Ishikawa (cell line): ENCODE results near the gene EQTN.

Source experiments
- CEBPB ChIP-seq: IDR thresholded peaks from 2 replicates; pipeline ENCODE4 v1.6.1; 2012
- CREB1 ChIP-seq: IDR thresholded peaks from 2 replicates; pipeline ENCODE4 v1.6.1; 2012; ENCODE audit warnings: low read depth
- EGR1 ChIP-seq: IDR thresholded peaks from 2 replicates; pipeline ENCODE4 v1.6.1; 2012
- EP300 ChIP-seq: IDR thresholded peaks from 2 replicates; pipeline ENCODE4 v1.6.1; 2012; ENCODE audit warnings: borderline replicate concordance
- FOXM1 ChIP-seq: IDR thresholded peaks from 2 replicates; pipeline ENCODE4 v1.6.1; 2012; ENCODE audit warnings: low read depth, borderline replicate concordance
- NFIC ChIP-seq: IDR thresholded peaks from 2 replicates; pipeline ENCODE4 v1.6.1; 2012
- RAD21 ChIP-seq: IDR thresholded peaks from 2 replicates; pipeline ENCODE4 v1.6.1; 2012; ENCODE audit warnings: low read depth
- TAF1 ChIP-seq: IDR thresholded peaks from 2 replicates; pipeline ENCODE4 v1.6.1; 2012; ENCODE audit warnings: low read depth, mild to moderate bottlenecking
- TCF12 ChIP-seq: IDR thresholded peaks from 2 replicates; pipeline ENCODE4 v1.6.1; 2012; ENCODE audit warnings: low read depth
- TEAD4 ChIP-seq: IDR thresholded peaks from 2 replicates; pipeline ENCODE4 v1.6.1; 2012
- USF1 ChIP-seq: IDR thresholded peaks from 2 replicates; pipeline ENCODE4 v1.6.1; 2012
- YY1 ChIP-seq: IDR thresholded peaks from 2 replicates; pipeline ENCODE4 v1.6.1; 2012; ENCODE audit warnings: low read depth
- ZBTB7A ChIP-seq: IDR thresholded peaks from 2 replicates; pipeline ENCODE4 v1.6.1; 2012; ENCODE audit warnings: low read depth
- TF ChIP-seq, protein P1 (sequence below): IDR thresholded peaks from 2 replicates; pipeline ENCODE4 v1.6.1; 2012
- TF ChIP-seq, protein P2 (sequence below): IDR thresholded peaks from 2 replicates; pipeline ENCODE4 v1.6.1; 2012; ENCODE audit warnings: low read depth, mild to moderate bottlenecking

The EQTN gene

DNA sequence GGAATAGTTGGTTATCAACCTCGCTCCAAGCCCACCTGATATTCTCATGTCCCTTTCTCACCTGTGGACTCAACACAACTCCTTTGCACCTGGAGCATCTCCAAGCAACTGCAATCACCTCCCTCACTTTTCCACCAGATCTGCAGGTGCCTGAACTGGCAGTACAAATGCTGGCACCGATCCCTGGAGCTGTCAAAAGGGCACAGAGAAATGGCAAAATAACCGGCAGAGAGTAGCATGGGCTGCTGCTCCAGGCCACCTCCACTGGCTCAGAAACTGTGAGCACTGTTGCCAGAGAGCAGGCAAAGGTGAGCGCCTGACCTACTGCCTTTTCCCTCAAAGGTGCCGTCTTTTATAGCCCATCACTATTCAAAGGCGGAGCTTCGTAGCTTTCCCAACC lies 14.7 kb downstream of the EQTN start:
- TF ChIP-seq TEAD4 (no peak), EGR1 (no peak), ZBTB7A (no peak), TCF12 (no peak), YY1 (no peak), CREB1 (no peak), EP300 (no peak), RAD21 (no peak), USF1 (no peak), NFIC (no peak)
- TF ChIP-seq, protein P1, sequence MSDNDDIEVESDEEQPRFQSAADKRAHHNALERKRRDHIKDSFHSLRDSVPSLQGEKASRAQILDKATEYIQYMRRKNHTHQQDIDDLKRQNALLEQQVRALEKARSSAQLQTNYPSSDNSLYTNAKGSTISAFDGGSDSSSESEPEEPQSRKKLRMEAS: no peak

DNA sequence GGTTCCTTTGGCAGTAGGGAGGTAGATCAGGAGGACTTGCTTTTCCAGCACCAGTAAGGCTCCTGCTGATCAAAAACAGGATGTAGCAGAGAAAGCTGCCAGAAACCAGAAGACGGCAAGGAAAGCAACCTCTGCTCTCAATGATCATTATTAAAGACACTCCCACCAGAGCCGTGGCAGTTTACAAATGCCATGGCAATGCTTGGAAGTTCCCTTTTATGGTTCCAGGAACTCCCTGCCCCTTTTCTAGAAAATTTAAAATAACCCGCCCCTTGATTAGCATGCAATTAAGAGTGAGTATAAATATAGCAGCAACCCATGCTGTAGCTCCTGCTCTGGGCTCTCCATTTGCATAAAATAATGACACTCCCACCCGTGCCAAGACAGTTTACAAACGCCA lies 16.1 kb downstream of the EQTN start:
- TF ChIP-seq, protein P1: no peak
- no peak for TF ChIP-seq FOXM1

DNA sequence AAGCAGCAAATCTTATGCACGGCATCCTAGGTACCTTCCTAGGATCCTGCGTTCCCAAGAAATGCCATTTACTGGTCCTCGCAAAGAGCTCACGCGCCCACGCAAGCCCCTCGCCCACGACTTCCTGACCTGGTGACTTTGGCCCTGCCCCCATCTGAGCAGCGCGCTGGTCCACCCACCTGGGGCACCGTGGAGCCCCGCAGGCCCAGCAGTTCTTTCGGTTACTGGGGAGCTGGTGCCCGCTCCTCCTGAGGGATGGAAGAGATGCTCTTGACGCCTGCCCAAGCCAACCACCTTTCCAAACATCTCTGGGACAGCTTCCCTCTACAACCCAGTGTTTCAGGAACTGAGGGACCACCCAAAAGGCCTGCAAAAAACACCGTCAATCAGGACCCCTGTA lies 16.7 kb downstream of the EQTN start:
- TF ChIP-seq, protein P1: no peak

DNA sequence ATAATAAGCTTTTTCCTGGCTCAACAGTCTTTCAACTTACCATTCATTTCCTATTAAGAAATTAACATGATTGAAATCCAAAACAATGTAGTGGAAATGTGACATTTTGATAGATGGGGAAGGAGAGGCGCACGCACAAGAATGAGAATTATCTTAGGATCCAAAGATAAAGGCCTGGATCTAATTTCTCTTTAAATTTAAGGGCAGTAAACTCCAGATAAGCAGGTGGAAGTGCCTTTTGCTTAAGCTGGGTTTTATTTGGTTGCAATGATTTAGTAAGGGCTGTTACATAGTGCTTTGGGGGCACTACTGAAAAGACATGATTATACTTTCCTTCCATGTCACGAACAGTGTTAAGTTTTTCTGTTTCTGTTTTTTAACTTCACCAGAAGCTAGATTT lies 17.3 kb downstream of the EQTN start:
- TF ChIP-seq EP300: no peak
- no peak for TF ChIP-seq YY1
- no peak for TF ChIP-seq FOXM1
- no peak for TF ChIP-seq TEAD4
- TF ChIP-seq, protein P2, sequence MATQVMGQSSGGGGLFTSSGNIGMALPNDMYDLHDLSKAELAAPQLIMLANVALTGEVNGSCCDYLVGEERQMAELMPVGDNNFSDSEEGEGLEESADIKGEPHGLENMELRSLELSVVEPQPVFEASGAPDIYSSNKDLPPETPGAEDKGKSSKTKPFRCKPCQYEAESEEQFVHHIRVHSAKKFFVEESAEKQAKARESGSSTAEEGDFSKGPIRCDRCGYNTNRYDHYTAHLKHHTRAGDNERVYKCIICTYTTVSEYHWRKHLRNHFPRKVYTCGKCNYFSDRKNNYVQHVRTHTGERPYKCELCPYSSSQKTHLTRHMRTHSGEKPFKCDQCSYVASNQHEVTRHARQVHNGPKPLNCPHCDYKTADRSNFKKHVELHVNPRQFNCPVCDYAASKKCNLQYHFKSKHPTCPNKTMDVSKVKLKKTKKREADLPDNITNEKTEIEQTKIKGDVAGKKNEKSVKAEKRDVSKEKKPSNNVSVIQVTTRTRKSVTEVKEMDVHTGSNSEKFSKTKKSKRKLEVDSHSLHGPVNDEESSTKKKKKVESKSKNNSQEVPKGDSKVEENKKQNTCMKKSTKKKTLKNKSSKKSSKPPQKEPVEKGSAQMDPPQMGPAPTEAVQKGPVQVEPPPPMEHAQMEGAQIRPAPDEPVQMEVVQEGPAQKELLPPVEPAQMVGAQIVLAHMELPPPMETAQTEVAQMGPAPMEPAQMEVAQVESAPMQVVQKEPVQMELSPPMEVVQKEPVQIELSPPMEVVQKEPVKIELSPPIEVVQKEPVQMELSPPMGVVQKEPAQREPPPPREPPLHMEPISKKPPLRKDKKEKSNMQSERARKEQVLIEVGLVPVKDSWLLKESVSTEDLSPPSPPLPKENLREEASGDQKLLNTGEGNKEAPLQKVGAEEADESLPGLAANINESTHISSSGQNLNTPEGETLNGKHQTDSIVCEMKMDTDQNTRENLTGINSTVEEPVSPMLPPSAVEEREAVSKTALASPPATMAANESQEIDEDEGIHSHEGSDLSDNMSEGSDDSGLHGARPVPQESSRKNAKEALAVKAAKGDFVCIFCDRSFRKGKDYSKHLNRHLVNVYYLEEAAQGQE: no peak
- no peak for TF ChIP-seq CEBPB
- no peak for TF ChIP-seq CREB1
- no peak for TF ChIP-seq TCF12
- TF ChIP-seq RAD21: no peak

- no peak for TF ChIP-seq CREB1
- no peak for TF ChIP-seq TAF1
- TF ChIP-seq YY1: no peak
- no peak for TF ChIP-seq NFIC
- TF ChIP-seq TEAD4: no peak
- no peak for TF ChIP-seq TCF12
- no peak for TF ChIP-seq EP300
- no peak for TF ChIP-seq CEBPB
- TF ChIP-seq ZBTB7A: no peak
- TF ChIP-seq FOXM1: no peak
- no peak for TF ChIP-seq EGR1
- TF ChIP-seq USF1: no peak
- TF ChIP-seq RAD21: no peak
- TF ChIP-seq, protein P2: no peak
- TF ChIP-seq, protein P1: no peak
Observed at GRCh38 chr9:27278374-27278773, 18.6 kb downstream of the EQTN start.

GRCh38 chr9:27276193-27277030 lies 20.5 kb downstream of the EQTN start:
- TF ChIP-seq RAD21: peak; percentile 86
- TF ChIP-seq, protein P2: no peak
